Endodermal cell (in vitro differentiated cells): ENCODE results near the gene CREB3. TPM values are rescaled to one million over a fixed set of nuclear protein-coding genes. Genes with fewer than 3 reads are reported as not detected.

Experiments used
- DNase-seq: peaks from one replicate; pipeline ENCODE4 v3.0.0-alpha.2; 2017
- H3K27ac ChIP-seq: 2 replicates; pipeline ENCODE4 v1.5.1; 2013; ENCODE audit warnings: mild to moderate bottlenecking, low read depth, low read length, moderate library complexity
- H3K27me3 ChIP-seq: 2 replicates; pipeline ENCODE4 v1.6.1; 2013; ENCODE audit warnings: mild to moderate bottlenecking, low read length, moderate library complexity; ENCODE audit not compliant: insufficient read depth, control insufficient read depth, poor library complexity, severe bottlenecking
- H3K36me3 ChIP-seq: 2 replicates; pipeline ENCODE4 v1.7.0; 2013; ENCODE audit warnings: mild to moderate bottlenecking, low read length, moderate library complexity; ENCODE audit not compliant: control insufficient read depth, insufficient read depth
- H3K4me1 ChIP-seq: one replicate; pipeline ENCODE4 v1.7.0; 2013; ENCODE audit warnings: low read length; ENCODE audit not compliant: control insufficient read depth, insufficient read depth
- H3K4me3 ChIP-seq: 2 replicates; pipeline ENCODE4 v1.5.1; 2013; ENCODE audit warnings: mild to moderate bottlenecking, low read length, moderate library complexity
- H3K9ac ChIP-seq: 2 replicates; pipeline ENCODE4 v1.6.1; 2013; ENCODE audit warnings: mild to moderate bottlenecking, low read length, moderate library complexity; ENCODE audit not compliant: poor library complexity, severe bottlenecking; ENCODE audit errors: extremely low read depth
- H3K9me3 ChIP-seq: 2 replicates; pipeline ENCODE4 v1.6.1; 2013; ENCODE audit warnings: mild to moderate bottlenecking, low read length, moderate library complexity; ENCODE audit not compliant: control insufficient read depth
- H3K27ac Mint-ChIP-seq: 2 replicates; pipeline ENCODE4 v1.8.0; 2020; ENCODE audit warnings: mixed read lengths
- H3K27me3 Mint-ChIP-seq: 2 replicates; pipeline ENCODE4 v1.8.0; 2021; ENCODE audit warnings: mild to moderate bottlenecking, mixed read lengths; ENCODE audit not compliant: insufficient read depth
- H3K36me3 Mint-ChIP-seq: 2 replicates; pipeline ENCODE4 v1.8.0; 2020; ENCODE audit warnings: low read depth, mixed read lengths
- H3K4me1 Mint-ChIP-seq: 2 replicates; pipeline ENCODE4 v1.8.0; 2020; ENCODE audit warnings: mixed read lengths
- H3K4me3 Mint-ChIP-seq: 2 replicates; pipeline ENCODE4 v1.8.0; 2020; ENCODE audit warnings: mild to moderate bottlenecking, moderate library complexity, mixed read lengths
- H3K9me3 Mint-ChIP-seq: 2 replicates; pipeline ENCODE4 v1.8.0; 2020; ENCODE audit warnings: mild to moderate bottlenecking, mixed read lengths
- WGBS, 2 experiments: methylation state at CpG; one replicate each; pipeline versions ENCODE4 v1.1.5 to v1.1.7; 2013; ENCODE audit warnings: missing lambda C conversion rate in 2 of 2, mixed read lengths in 1 of 2; ENCODE audit not compliant: insufficient coverage in 1 of 2, insufficient read length in 1 of 2; 5-methylcytosine and 5-hydroxymethylcytosine counted together
- total RNA-seq, 2 donors: library from RNA; stranded (reverse); fragmentation: NEBNext Ultra II Directional in 1 of 2; extraction: Animal tissue kit (Norgen Biotek cat#: 25700) in 1 of 2; gene quantifications; 2 replicates in 1 of 2; 3 replicates in 1 of 2; pipeline ENCODE4 v1.2.1, GENCODE V29; 2021
- TF ChIP-seq, protein P1 (sequence below): fragments of 200-600 bp; sonication (generic); conservative IDR thresholded peaks from 2 replicates; pipeline ENCODE4 v1.5.0; 2021; ENCODE audit warnings: antibody characterized with exemption, mild to moderate bottlenecking

Gene CREB3
- total RNA-seq, 2 donors from 2014 or later, result 28.1 to 33.6 TPM

DNA sequence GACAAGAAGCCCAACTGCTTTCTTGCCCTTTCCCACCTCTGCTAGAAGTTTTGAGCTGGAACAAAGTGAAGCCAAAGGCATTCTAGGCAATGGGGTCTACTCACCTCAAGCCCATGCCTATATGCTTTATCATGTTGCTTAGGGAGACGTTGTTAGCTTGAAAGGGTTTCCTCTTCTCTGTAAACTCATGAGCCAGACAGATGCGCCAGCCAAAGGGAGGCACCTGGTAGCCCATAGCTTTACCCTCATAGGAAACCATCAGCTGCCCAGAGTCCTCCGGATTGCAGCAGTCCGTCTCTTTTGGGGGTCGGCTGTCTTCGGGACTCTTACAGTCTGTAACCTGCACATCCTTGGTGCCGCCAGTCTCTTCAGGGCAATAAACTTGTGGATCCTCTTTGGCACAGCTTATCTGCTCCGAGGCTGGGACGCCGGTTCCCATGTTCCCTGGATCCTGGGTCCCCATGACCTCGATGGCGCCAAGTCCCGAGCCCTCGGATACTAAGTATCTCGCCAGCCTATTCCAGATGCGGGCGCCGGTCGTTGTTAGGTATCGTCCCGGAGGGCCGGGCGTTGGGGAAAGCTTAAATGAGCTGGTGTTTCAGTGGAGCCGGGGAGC lies 15.9 kb downstream of the CREB3 start:
- Histone ChIP-seq H3K27ac (no peak overlapping the region), H3K36me3 (peaks cover 50% of the 10 kb centered on the region), H3K4me3 (peak overlapping the region; percentile 94), H3K27me3 (no peaks in the 10 kb centered on the region), H3K9me3 (no peaks in the 10 kb centered on the region), H3K9ac (peak overlapping the region; percentile 77), H3K4me1 (no peaks in the 10 kb centered on the region)
- Mint-ChIP-seq H3K4me1 (peaks cover 24% of the 10 kb centered on the region), H3K27me3 (no peaks in the 10 kb centered on the region), H3K27ac (peak overlapping the region; percentile 92), H3K9me3 (no peaks in the 10 kb centered on the region), H3K36me3 (peaks cover 39% of the 10 kb centered on the region), H3K4me3 (peak overlapping the region; percentile 92)
- 0 to 1% methylated on average over 11 to 24 of the region's 24 CpGs for WGBS, 2 experiments
- no peak for DNase-seq
- TF ChIP-seq, protein P1, sequence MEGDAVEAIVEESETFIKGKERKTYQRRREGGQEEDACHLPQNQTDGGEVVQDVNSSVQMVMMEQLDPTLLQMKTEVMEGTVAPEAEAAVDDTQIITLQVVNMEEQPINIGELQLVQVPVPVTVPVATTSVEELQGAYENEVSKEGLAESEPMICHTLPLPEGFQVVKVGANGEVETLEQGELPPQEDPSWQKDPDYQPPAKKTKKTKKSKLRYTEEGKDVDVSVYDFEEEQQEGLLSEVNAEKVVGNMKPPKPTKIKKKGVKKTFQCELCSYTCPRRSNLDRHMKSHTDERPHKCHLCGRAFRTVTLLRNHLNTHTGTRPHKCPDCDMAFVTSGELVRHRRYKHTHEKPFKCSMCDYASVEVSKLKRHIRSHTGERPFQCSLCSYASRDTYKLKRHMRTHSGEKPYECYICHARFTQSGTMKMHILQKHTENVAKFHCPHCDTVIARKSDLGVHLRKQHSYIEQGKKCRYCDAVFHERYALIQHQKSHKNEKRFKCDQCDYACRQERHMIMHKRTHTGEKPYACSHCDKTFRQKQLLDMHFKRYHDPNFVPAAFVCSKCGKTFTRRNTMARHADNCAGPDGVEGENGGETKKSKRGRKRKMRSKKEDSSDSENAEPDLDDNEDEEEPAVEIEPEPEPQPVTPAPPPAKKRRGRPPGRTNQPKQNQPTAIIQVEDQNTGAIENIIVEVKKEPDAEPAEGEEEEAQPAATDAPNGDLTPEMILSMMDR, result no peak

DNA sequence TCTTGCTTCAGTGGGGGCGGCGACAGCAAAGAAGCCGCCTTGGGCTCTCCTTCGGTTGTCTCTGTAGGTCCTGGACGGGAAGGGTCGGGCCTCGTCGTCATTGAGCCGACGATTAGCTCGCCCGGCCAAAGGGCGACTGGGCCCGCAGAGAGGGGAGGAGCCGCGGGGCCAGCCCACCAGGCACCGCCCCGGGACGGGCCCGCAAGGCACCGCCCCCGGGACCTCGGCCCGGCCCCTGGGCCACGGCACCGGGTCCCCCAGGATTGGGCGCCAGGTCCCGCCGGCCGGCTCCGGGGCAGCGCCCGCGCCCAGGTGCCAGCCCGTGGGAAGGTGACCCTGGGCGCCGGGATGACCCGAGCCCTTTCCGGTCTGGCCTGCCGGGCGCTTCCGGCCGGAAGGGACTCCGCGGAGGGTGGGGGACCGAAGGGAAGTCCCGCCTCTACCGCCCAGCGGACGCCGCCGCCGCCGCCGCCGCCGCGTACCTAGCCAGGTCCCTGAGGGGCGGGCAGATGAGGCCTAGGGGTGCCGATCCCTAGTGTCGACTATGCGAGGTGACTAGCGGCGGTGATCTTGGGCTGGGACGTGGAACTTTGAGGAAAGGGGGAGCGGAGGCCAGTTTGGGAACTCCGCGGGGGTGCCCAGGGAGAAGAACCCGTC lies 16.5 kb downstream of the CREB3 start, which contains the start of the genes GBA2 and RGP1:
GBA2 (minus strand) TSS at position 371 of the 657 bp plus-strand sequence. CDS start 524 bp downstream, outside the sequence.
RGP1 (plus strand) TSS at position 430 of the 657 bp plus-strand sequence. CDS start 469 bp downstream, outside the sequence.
- peak within 1 kb of the TSS; percentile 92 for H3K27ac Mint-ChIP-seq
- DNase-seq, result peak; percentile 93
- Histone ChIP-seq H3K4me3 (peak within 1 kb of the TSS; percentile 94), H3K36me3 (peaks cover 50% of the 10 kb centered on the region), H3K27me3 (no peaks in the 10 kb centered on the region), H3K4me1 (no peaks in the 10 kb centered on the region), H3K27ac (no peak within 1 kb of the TSS), H3K9ac (peak within 1 kb of the TSS; percentile 77), H3K9me3 (no peaks in the 10 kb centered on the region)
- H3K4me3 Mint-ChIP-seq, result peak within 1 kb of the TSS; percentile 92
- WGBS, 2 experiments, result 0% methylated on average over 20 to 69 of the region's 69 CpGs
- TF ChIP-seq, protein P1, result no peak
- H3K36me3 Mint-ChIP-seq, result peaks cover 39% of the 10 kb centered on the region
- no peaks in the 10 kb centered on the region for H3K27me3 Mint-ChIP-seq
- no peaks in the 10 kb centered on the region for H3K9me3 Mint-ChIP-seq
- H3K4me1 Mint-ChIP-seq, result peaks cover 24% of the 10 kb centered on the region

DNA sequence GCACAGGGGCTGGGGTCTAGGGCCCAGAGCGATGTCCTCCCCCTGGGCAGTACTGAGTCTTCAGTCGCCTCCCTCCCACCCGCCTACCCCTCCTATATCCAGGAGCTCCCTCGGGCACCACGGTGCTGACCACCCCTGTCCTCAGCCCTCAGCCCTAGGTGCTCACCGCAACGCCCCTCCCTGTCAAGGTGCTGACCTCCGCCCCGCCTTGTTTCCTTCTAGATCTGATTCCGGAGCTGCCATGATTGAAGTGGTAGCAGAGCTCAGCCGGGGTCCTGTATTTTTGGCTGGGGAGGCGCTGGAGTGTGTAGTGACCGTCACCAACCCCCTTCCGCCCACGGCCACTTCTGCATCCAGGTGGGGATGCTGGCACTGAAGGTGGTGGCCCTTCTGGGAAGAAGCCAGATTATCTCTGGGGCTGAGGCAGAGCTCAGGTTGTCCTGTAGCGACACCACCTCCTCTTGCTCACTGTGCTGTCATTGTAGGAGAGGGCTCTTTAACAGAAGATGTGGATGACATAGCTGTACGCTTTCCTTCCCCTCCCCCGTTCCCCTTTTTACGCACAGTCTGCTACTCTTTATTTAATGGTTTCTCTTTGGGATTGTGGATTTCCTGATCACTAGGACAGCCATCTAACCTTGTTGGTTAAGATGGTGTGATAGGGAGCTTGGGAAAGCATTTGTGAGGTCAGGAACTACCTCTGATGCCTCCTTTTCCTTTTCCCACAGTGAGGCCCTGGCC lies 17.2 kb downstream of the CREB3 start:
- Mint-ChIP-seq H3K36me3 (peaks cover 36% of the 10 kb centered on the region), H3K4me1 (peaks cover 24% of the 10 kb centered on the region), H3K27me3 (no peaks in the 10 kb centered on the region), H3K4me3 (peak overlapping the region; percentile 92), H3K9me3 (no peaks in the 10 kb centered on the region), H3K27ac (peak overlapping the region; percentile 90)
- no peak overlapping the region for H3K27ac ChIP-seq
- no peaks in the 10 kb centered on the region for H3K9me3 ChIP-seq
- 5 to 13% methylated on average over 3 to 16 of the region's 19 CpGs for WGBS, 2 experiments
- peaks cover 52% of the 10 kb centered on the region for H3K36me3 ChIP-seq
- peak overlapping the region; percentile 38 for H3K9ac ChIP-seq
- TF ChIP-seq, protein P1, result no peak
- H3K4me3 ChIP-seq, result peak overlapping the region; percentile 94
- no peaks in the 10 kb centered on the region for H3K4me1 ChIP-seq
- H3K27me3 ChIP-seq, result no peaks in the 10 kb centered on the region
- DNase-seq, result peak; percentile 82
